Left lung (tissue), 10 donors: ENCODE measurements around the gene TH. TPM values are rescaled to one million over a fixed set of nuclear protein-coding genes. Genes with fewer than 3 reads are reported as not detected.

Experiments
- ATAC-seq: fragments of 200-7000 bp; cut with Tn5 transposase; one replicate; pipeline ENCODE4 v1.9.1; 2020; ENCODE audit warnings: moderate library complexity
- DNase-seq, 4 donors: peaks; one replicate each; pipeline ENCODE4 v3.0.0-alpha.2; 2013 to 2020
- H3K27ac ChIP-seq, 2 donors: fragments of 200-600 bp; sonication (generic) in 1 of 2; one replicate each; pipeline versions ENCODE4 v1.5.0 to v1.8.0; 2020 to 2021
- H3K27me3 ChIP-seq, 2 donors: fragments of 200-600 bp; sonication (generic) in 1 of 2; one replicate each; pipeline versions ENCODE4 v1.5.0 to v1.8.0; 2020 to 2021
- H3K36me3 ChIP-seq, 2 donors: fragments of 200-600 bp; sonication (generic) in 1 of 2; one replicate each; pipeline versions ENCODE4 v1.5.0 to v1.8.0; 2020 to 2021
- H3K4me1 ChIP-seq, 2 donors: fragments of 200-600 bp; one replicate each; pipeline ENCODE4 v1.8.0; 2021
- H3K4me3 ChIP-seq, 2 donors: fragments of 200-600 bp; sonication (generic) in 1 of 2; one replicate each; pipeline versions ENCODE4 v1.5.0 to v1.8.0; 2020 to 2021; ENCODE audit warnings: mild to moderate bottlenecking in 1 of 2
- H3K9me3 ChIP-seq, 2 donors: fragments of 200-600 bp; sonication (generic) in 1 of 2; one replicate each; pipeline versions ENCODE4 v1.5.0 to v1.8.0; 2020 to 2021
- intact Hi-C, 2 donors: fragments of 100-400 bp; cut with DNase I; formaldehyde crosslinking; loops; one replicate each; pipeline versions ENCODE4 v1.11.2 to v1.14.2; 2022
- polyA plus RNA-seq, 6 donors: library from polyadenylated mRNA; unstranded; fragments of 120-200 nt; gene quantifications; one replicate each; pipeline ENCODE4 v1.2.1, GENCODE V29; 2013; ENCODE audit not compliant: insufficient read length in 6 of 6
- total RNA-seq, 2 donors: library from RNA; stranded (reverse); fragmentation: NEBNext Ultra II Directional; extraction: Animal tissue kit (Norgen Biotek cat#: 25700); gene quantifications; one replicate each; pipeline ENCODE4 v1.2.1, GENCODE V29; 2021
- TF ChIP-seq, protein P1 (sequence below), 2 donors: fragments of 200-600 bp; sonication (generic) in 1 of 2; IDR thresholded peaks; one replicate each; pipeline versions ENCODE4 v1.5.0 to v1.8.0; 2021; ENCODE audit warnings: antibody characterized with exemption in 2 of 2
- donor health status: DM: no; HTN: yes; CAD: no.
- donor health status: DM: no; HTN: no; CAD: no.

Gene TH
- total and polyA plus RNA-seq, 8 donors: 0.18 to 1.4 (median 0.55) TPM

- H3K27me3 ChIP-seq: no peaks in the 10 kb centered on the region
- no peak overlapping the region for H3K4me3 ChIP-seq
- ATAC-seq (peak; percentile 81), DNase-seq (peak; percentile 36 to 85 (median 64))
- H3K4me1 ChIP-seq: no peaks in the 10 kb centered on the region
- H3K9me3 ChIP-seq: peaks cover 0 to 3% of the 10 kb centered on the region in 2 donors
- TF ChIP-seq, protein P1, sequence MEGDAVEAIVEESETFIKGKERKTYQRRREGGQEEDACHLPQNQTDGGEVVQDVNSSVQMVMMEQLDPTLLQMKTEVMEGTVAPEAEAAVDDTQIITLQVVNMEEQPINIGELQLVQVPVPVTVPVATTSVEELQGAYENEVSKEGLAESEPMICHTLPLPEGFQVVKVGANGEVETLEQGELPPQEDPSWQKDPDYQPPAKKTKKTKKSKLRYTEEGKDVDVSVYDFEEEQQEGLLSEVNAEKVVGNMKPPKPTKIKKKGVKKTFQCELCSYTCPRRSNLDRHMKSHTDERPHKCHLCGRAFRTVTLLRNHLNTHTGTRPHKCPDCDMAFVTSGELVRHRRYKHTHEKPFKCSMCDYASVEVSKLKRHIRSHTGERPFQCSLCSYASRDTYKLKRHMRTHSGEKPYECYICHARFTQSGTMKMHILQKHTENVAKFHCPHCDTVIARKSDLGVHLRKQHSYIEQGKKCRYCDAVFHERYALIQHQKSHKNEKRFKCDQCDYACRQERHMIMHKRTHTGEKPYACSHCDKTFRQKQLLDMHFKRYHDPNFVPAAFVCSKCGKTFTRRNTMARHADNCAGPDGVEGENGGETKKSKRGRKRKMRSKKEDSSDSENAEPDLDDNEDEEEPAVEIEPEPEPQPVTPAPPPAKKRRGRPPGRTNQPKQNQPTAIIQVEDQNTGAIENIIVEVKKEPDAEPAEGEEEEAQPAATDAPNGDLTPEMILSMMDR (IDR thresholded peaks at IDR 0.05): no peak
- intact Hi-C loops: no loop called here
- no peak overlapping the region for H3K27ac ChIP-seq
- no peaks in the 10 kb centered on the region for H3K36me3 ChIP-seq
Measured at GRCh38 chr11:2202071-2202899, 30.7 kb upstream of the TH start.

GRCh38 chr11:2201542-2201941 lies 29.9 kb upstream of the TH start:
- no peaks in the 10 kb centered on the region for H3K9me3 ChIP-seq
- H3K4me1 ChIP-seq: no peaks in the 10 kb centered on the region
- no peak for ATAC-seq
- no peak for DNase-seq
- H3K27me3 ChIP-seq: no peaks in the 10 kb centered on the region
- TF ChIP-seq, protein P1 (IDR thresholded peaks at IDR 0.05): no peak
- no peak overlapping the region for H3K4me3 ChIP-seq
- H3K27ac ChIP-seq: no peak overlapping the region
- no peaks in the 10 kb centered on the region for H3K36me3 ChIP-seq
- intact Hi-C loops: no loop called here

DNA sequence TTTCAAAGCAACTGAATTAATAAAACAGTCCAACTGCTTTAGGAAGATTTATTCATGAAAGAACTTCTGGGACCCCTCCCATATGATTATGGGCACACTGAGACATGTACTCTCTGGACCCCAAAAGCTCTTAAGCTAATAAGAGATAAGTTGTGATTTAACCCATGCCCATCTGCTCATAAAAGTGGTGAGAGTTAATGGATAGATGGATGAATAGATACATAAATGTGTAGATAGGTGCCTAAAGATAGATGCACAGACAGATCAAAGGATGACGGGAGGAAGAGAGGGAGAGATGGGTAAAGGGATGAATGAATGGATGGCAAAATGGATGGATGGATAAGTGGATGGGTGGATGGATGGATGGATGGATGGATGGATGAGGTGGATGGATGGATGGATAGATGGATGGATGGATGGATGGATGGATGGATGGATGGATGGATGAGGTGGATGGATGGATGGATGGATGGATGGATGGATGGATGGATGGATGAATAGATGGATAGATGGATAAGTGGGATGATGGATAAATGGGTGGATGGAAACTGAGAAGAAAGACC lies 29.4 kb upstream of the TH start:
- DNase-seq: no peak
- H3K36me3 ChIP-seq: no peaks in the 10 kb centered on the region
- no peak for ATAC-seq
- H3K4me1 ChIP-seq: no peaks in the 10 kb centered on the region
- no peaks in the 10 kb centered on the region for H3K9me3 ChIP-seq
- H3K27ac ChIP-seq: no peak overlapping the region
- H3K27me3 ChIP-seq: no peaks in the 10 kb centered on the region
- intact Hi-C loops: no loop called here
- TF ChIP-seq, protein P1 (IDR thresholded peaks at IDR 0.05): no peak
- no peak overlapping the region for H3K4me3 ChIP-seq

- DNase-seq (peak in 1 of 4 donors; percentile 57), ATAC-seq (no peak)
- no peak overlapping the region for H3K27ac ChIP-seq
- peaks cover 0 to 4% of the 10 kb centered on the region in 2 donors for H3K27me3 ChIP-seq
- H3K9me3 ChIP-seq: no peaks in the 10 kb centered on the region
- intact Hi-C loops: no loop called here
- no peak overlapping the region for H3K4me3 ChIP-seq
- no peaks in the 10 kb centered on the region for H3K36me3 ChIP-seq
- H3K4me1 ChIP-seq: no peaks in the 10 kb centered on the region
- TF ChIP-seq, protein P1 (IDR thresholded peaks at IDR 0.05): no peak
Measured at GRCh38 chr11:2200536-2200935, 28.9 kb upstream of the TH start.
